GM19372 (cell line): Measurements from ENCODE around the gene MVB12A.

Experiments used
- ATAC-seq: cut with Tn5 transposase; IDR thresholded peaks from one replicate; pipeline ENCODE4 v1.9.1; 2021; ENCODE audit warnings: mild to moderate bottlenecking, low read depth, moderate library complexity; ENCODE audit not compliant: unreplicated experiment

Gene MVB12A

DNA sequence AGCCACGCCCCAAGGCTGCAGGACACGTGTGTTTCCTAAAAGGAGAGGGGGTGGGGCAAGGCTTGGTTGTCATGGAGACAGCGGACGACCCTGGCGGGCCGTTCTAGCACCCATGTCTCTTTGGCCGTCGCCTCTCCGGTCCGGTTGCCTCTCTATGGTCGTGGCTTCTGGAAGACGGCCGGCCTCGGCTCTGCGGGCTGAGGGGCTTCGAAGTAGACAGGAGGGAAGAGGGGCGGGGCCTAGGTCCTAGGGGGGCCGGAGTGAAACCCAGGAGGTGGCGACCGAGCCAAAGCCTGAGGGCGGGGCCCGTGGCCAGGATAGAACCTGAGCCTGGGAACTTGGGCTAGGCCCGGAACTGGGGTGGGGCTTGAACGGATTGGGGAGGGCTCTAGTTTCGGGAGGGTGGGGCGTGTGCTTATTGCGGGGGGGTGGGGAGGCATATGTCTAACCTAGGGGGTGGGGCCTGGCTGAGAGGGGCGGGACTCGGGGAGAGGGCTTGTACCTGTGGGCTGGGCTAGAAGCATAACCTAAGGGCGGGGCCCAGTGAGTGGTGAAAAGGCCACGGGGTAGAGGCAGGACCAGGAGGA is 49.7 kb downstream of the MVB12A start:
- ATAC-seq = peak; percentile 46

- ATAC-seq = peak; percentile 79
Measured at GRCh38 chr19:17470068-17470841, 50.4 kb downstream of the MVB12A start, which contains the start of gene SLC27A1. Gene SLC27A1, plus strand, starts transcription at chr19:17470524. Its CDS starts 17 bp downstream, at chr19:17470541.

- ATAC-seq = no peak
Measured at GRCh38 chr19:17471410-17472125, 51.7 kb downstream of the MVB12A start.

DNA sequence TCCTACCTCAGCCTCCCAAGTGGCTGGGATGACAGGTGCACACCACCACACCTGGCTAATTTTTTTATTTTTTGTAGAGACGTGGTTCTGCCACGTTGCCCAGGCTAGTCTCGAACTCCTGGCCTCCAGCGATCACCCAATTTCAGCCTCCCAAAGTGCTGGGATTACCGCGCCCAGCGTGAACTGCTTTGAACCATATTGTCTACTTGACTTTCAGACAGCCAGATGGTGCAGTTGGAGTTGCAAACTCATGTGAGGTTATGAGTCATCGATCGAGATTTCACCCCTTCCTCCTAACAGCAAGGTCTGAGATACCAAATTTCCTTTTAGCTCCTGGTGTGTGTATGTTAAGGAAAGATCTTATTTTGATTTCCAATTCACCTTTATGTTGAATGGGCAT is 53.2 kb downstream of the MVB12A start:
- no peak for ATAC-seq
